GM18519 (cell line): ENCODE data around the gene EPHA10.

Experiments used
- ATAC-seq: cut with Tn5 transposase; IDR thresholded peaks from one replicate; pipeline ENCODE4 v1.9.1; 2021; ENCODE audit warnings: mild to moderate bottlenecking, moderate library complexity; ENCODE audit not compliant: unreplicated experiment, low FRiP score

Gene EPHA10

DNA sequence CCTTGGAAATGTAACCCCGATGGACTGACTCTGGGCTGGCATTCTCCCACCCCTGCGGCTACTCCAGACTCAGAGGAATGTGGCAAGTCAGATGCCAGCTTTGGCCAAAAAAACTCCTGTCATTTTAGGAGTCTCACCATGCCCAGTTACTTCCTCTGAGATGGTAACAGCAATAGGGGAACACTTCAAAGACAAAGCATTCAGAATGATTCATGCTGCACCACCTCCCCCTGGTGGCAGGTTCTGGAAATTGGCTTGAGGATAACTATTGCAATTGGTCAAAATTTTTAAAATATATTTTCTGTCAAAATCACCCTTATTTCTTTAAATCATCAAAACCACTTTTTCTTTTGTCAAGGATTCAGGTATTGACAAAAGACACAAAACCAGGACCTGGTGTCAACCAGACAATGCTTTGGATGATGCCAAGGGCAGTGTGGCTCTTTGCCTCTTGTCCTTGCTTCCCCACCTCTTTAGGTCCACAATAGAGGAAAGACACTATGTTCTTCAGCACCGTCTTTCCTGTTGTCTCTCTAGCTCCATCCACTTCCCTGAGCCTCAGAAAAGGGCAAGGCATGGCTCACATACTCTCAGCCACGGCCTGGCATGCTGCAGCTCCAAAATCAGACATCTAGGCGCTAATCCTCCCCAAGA is 82.5 kb downstream of the EPHA10 start:
- ATAC-seq, result no peak

DNA sequence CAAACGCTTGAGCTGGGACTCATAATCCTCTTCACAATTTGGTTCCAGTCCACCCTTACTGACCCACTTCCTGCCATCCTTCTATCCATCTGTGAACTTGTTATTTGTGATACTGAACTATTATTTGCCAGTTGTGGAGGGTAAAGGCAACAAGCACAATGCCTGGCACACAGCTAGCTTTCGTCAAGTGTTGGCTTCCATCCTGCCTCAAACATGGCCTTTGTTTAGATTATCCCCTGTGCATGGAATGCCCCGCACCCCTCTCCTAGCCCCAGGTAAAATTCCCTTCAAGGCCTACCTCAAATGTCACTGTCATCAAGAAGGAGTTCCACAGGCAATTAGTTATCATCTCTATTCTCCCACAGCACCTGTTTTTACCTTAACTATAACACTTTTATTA is 84.0 kb downstream of the EPHA10 start:
- ATAC-seq, result no peak

DNA sequence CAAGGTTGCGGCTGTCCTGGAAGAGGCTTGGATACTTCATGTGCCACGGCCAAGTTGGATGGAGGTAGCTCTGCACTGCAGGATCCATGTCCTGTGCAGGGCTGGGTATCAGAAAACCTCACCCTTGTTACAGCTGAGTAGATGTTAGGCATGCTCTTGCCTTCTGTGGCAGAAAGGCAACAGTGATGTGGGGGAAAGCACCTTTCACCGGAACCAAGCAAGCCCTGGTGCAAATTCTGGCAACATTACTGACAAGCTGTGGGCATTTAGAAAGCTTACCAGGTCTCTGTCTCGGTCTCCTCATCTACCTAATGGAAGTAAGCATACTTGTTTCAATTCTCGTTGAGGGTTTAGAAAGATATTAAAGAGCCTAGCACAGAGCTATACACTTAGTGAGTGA is 87.1 kb downstream of the EPHA10 start:
- no peak for ATAC-seq

DNA sequence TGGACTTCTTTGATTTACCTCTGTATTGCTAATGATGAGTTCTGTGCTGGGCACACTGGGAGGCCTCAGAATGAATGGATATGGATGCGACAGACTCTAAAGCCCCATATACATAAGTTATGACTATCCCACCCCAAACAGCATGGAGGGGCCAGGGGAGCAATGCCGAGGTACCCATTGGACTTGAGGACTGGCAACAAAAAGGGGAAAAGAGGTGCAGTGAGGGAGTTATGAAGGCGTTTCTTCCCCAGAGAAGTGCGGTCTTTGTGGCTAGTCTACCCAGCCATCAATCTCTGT is 87.8 kb downstream of the EPHA10 start:
- no peak for ATAC-seq

DNA sequence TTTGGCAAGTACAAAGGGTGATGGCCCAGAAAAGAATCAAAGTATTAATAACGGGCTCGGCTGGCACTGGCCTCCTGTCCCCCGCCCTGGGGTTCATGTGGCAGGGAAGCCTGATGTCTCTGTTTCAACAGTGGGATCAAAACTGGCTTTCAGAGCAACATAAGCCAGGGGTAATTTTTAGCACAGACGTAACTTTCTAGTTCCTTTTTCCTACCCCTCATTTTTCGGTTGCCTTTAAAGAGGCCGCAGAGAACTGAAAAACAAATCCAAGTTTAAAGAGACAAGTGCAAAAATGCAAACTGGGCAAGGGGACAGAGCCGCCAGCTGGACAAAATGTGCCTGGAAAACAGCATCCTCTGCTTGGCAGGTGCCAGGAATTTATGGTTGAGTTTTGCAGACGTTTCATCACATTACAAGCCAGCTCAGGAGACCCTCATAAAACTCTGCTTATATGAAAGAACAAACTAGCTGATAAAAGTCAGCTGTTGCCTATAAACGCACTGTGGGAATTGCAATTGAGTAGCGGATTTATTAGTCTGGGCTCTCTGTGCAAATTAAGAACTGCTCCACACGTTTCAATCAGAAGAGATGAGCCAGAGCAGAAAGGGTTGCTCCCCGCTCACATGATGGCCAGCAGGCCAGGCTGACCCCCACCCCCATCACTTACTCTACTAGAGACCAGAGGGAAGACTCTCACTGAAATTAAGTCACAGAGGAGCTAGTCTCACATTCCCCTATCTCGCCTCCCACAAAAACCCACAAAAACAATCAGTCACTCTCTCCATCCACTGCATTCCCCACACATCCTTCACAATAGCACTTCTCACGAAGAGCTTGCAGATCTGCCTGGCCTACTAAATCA is 88.4 kb downstream of the EPHA10 start:
- no peak for ATAC-seq

DNA sequence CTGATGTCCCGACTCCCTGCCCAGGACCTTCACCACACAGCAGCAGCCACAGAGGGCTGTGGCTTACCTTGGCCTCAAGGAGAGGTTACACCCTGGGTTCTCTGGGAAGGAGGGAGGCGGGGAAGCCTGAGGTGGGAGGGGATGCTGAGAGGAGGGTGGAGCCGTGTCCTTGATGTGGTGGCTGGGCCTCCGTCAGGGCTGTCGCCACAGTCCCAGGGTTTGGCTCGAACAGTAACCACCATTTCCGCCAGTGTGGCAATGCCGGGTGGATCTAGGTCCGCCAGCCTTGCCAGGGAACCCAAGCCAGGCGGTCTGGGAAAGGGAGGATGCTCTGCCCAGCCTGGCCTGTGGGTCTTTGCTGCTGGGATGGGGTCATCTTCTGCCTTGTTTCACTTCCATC is 91.0 kb downstream of the EPHA10 start:
- no peak for ATAC-seq

DNA sequence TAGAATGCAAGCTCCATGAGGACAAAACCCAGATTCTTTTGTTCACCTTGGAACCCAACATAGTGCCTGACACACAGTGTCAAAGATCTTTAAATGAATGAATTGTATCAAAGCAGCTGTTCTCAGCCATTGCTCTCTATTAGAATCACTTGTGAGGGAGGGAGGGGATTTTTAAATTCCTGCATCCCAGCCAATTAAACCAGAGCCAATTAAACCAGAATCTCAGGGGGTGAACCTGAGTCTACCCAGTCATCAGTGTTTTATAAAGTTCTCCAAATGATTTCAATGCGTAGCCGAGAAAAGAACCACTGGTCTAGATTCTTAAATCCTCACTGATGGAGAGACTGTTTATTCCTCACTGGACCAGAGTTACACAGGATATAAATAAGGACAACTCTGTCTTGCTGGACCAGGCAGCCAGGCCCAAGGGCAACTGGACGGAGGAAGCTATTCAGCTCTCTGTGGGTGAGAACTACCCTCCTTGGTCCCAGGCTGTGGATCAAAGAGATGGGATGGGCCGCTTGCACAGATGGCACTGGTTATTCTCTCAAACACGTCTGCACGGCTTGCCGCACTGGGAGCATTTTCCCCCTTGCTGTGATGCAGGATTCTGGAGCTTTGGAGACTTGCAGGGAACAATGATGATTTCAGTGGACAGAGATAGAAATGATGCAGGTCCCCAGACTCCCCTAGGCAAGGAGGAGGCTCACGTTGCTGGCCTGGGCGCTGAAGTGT is 92.6 kb downstream of the EPHA10 start:
- ATAC-seq, result no peak

DNA sequence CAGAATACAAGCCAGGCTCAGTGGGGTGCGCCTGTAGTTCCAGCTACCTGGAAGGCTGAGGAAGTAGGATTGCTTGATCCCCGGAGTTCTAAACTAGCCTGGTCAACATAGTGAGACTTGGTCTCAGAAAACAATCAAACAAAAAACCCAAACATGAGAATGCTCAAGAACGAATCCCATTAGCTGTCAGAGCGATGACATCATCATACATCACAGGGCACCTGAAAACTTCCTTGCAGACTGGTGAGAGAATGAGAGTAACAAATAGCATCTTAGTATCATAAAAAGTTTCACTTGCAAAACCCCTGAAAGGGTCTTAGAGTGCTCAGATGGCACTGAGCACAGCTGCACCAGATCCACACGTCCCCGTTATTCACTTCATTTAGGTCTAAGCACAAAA is 93.7 kb downstream of the EPHA10 start:
- no peak for ATAC-seq

DNA sequence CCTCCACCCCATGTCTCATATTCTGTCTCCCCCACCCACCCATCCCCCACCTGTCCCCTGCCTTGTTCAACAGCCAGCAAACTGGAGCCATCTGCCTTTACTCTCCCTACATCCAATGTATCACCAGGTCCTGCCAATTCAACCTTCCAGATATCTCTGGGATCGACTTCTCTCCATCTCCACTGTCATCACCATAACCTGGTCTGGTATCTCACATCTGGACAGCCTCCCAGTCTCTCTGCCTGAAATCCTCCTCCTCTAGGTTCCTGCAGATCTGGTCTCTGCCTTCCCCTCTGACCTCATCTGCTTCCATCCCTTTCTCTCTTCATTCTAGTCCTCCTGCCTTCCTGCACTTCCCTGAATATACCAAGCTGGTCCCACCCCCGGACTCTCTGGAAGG is 94.8 kb downstream of the EPHA10 start:
- no peak for ATAC-seq

DNA sequence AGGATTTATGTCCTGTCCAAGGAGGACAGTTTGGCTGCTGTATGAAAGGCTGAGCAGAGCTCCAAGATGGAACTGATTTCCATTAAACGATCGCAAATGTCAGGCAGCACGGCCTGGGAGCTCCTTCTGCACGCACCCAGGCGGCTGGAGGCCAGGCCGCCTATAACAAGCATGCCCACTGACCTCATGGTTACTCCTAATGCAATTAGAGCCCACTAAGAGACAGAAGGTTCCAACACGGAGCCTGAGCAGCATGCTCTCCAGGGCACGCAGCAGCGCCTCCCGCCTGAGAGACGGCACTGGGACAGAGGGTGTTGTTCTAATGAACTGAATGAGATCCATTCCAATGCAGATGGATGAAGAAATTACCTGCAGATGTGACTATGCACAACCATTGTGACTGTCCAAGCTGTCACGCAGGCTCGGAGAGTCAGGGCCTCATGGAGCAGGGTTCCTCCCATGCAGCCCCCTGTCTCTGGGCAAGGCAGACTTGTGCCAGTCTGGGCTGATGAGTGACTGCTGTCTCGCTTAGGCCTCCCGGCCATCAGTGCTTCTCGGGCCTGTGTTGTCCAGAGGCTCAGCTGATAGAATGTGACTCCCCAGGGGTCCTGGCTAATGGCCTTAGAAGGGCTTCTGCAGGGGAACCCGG is 97.8 kb downstream of the EPHA10 start:
- no peak for ATAC-seq

DNA sequence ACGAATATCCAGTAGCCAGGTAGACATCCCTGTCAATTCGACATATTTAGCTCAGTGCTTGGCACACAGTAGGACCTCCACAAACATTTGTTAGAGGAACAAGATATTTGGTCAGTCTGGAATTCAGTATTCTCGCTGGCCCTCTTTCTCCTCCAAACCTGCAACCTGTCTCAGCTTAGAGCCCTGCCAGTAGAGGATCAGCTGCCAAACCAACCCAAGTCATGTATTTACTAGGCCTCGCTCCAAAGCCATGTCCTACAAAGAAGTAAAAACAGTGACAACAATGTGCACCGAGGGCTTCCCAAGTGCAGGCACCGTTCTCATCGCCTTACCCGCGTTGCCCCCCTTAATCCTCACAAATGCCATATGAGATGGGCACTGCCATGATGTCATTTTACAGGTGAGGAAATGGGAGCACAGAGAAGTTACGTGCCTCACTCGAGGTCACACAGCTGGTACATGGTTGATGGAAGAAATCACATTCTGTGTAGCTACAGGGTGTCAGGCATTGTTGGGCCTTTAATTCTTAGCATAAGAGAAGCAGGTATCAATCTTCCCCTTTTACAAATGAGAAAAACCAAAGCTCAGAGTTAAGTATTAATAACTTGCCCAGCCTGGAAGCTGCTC is 98.6 kb downstream of the EPHA10 start:
- ATAC-seq, result no peak
